Hematopoietic multipotent progenitor cell treated with erythropoietin and hydrocortisone succinate and interleukin-3 and kit ligand, for 4 days (in vitro differentiated cells): ENCODE results near the gene SART3.
"Not testable (repeated sequence)": the region's sequence is repeated elsewhere in the genome, so short reads cannot be mapped to it uniquely, and the experiment has no call there.

ENCODE experiments used
- DNase-seq: peaks from one replicate; pipeline ENCODE4 v3.0.0-alpha.2; 2015

SART3 gene

GRCh38 chr12:108581311-108582227 is 20.6 kb upstream of the SART3 start:
- DNase-seq = no peak

GRCh38 chr12:108580531-108580930 is 19.6 kb upstream of the SART3 start:
- no peak for DNase-seq

- DNase-seq = no peak
These were observed 17.8 kb upstream of the SART3 start for GRCh38 chr12:108578813-108579212.

- DNase-seq = no peak
These were observed 17.3 kb upstream of the SART3 start for GRCh38 chr12:108578264-108578663.

- no peak for DNase-seq
These were observed 16.5 kb upstream of the SART3 start for GRCh38 chr12:108577458-108577857.

GRCh38 chr12:108576660-108577234 is 15.8 kb upstream of the SART3 start:
- no peak for DNase-seq

GRCh38 chr12:108575199-108575912 is 14.4 kb upstream of the SART3 start:
- no peak for DNase-seq

GRCh38 chr12:108574276-108574675 is 13.3 kb upstream of the SART3 start:
- DNase-seq = not testable (repeated sequence)

GRCh38 chr12:108573317-108573716 is 12.3 kb upstream of the SART3 start:
- no peak for DNase-seq

- no peak for DNase-seq
These were observed 11.3 kb upstream of the SART3 start for GRCh38 chr12:108572166-108572790.

GRCh38 chr12:108571609-108572165 is 10.7 kb upstream of the SART3 start:
- no peak for DNase-seq

GRCh38 chr12:108570743-108571608 is 10.0 kb upstream of the SART3 start:
- DNase-seq = peak; percentile 74

- no peak for DNase-seq
These were observed 7.6 kb upstream of the SART3 start for GRCh38 chr12:108568338-108569154.

GRCh38 chr12:108567406-108568337 is 6.7 kb upstream of the SART3 start:
- DNase-seq = no peak

- DNase-seq = no peak
These were observed 5.5 kb upstream of the SART3 start for GRCh38 chr12:108566452-108566851.

GRCh38 chr12:108565976-108566375 is 5.0 kb upstream of the SART3 start:
- peak; percentile 88 for DNase-seq

- no peak for DNase-seq
These were observed 4.2 kb upstream of the SART3 start for GRCh38 chr12:108565146-108565545.

- DNase-seq = peak; percentile 93
These were observed 3.8 kb upstream of the SART3 start for GRCh38 chr12:108564724-108565123.

- DNase-seq = no peak
These were observed 2.8 kb upstream of the SART3 start for GRCh38 chr12:108563804-108564151.
